NCI-H345 (cell line): ENCODE results near the gene LYRM9.
"Not testable (repeated sequence)": the region's sequence is repeated elsewhere in the genome, so short reads cannot be mapped to it uniquely, and the experiment has no call there.

Source experiments
- DNase-seq: peaks from one replicate; lab custom pipeline; 2025; lab: John Stamatoyannopoulos, UW

The LYRM9 gene

GRCh38 chr17:27839571-27840405, 53.4 kb downstream of the LYRM9 start:
- DNase-seq, result not testable (repeated sequence)

DNA sequence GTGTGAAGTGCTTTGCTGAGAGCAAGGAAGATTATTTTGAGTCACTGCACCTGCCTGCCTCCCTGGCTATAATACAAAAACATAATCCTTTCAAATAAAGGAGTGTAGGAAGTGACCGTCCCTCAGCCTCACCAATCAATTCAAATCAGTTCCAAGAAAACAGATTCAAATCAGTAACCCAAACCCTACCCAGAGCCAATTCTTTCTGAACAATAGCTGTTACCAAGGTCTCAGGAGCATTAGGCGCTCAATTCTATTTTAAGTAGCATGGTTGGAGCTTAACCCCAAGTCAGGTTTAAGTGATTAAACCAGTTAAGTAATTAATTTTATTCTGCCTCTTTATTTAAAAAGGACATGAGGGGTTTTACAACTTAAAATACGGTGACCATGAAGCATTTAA, 54.6 kb downstream of the LYRM9 start:
- not testable (repeated sequence) for DNase-seq

- not testable (repeated sequence) for DNase-seq
Observed at GRCh38 chr17:27837769-27838168, 55.4 kb downstream of the LYRM9 start.

DNA sequence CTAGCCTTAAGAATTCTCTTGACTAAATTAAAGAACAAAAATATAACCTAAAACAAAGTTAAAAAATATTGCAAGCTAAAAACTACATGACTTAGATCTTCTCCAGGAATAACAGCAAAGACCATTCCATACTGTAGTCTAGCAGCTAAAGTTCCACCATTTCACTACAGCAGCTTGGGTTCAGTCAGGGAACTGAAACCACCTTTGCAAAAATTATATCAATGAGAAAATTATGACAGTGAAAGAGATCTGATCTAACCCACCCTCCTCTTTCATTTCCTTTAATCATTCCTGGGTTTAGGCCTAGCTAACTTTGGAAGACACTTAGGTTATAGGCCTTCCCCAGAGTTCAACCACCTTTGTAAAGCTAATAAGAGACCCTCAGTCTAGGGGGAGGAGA, 56.5 kb downstream of the LYRM9 start:
- DNase-seq, result no peak

GRCh38 chr17:27834571-27834970, 58.6 kb downstream of the LYRM9 start:
- no peak for DNase-seq

- no peak for DNase-seq
Observed at GRCh38 chr17:27832831-27833230, 60.3 kb downstream of the LYRM9 start.

DNA sequence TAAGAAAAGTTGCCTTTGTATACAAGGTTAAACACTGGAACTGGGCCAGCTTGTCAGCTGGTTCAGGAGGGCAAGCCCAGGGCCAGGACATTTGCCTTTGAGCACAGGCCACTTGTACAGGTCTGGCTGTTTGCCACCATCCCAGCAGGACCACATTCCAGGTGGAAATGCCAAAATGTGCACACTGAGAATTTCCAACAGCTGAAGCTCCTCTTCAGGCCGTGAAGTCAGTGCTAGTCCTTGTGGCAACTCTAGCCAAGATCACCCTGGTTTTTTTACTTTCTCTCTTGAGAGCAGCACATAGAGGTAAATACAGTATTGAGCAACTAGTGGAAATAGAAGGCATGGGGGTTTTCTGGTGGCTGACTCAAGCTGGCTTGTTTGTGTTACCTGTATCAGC, 63.3 kb downstream of the LYRM9 start:
- DNase-seq, result peak; percentile 62

DNA sequence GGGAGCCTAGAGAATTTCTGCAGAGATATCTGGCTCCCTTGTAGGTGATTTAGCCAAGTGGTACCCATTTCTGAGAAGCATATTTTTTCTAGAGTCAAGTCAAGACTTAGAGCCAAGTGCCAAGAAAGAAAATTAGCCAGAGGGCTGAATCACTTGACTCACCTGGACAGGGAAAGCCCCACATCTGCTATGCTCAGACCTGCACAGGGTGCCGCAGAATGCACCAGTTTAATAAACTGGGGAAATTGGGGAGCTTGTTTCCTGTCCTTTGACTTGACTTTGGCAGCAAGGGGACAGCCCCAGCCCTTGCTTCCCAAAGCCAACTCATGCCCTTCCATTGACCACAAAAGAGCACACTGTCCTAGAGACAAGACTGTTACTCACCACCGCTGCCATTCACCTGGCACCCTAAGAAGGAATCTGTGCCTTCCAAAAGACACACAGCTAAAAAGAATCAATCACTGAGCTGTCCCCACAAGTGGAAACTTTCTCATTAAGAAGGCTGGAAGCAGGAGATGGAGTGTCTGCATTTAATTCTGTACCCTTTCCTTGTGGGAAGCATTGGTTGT, 63.9 kb downstream of the LYRM9 start:
- DNase-seq, result not testable (repeated sequence)
